Renal pelvis (tissue), 4 donors: ENCODE measurements around the gene ESPNL. TPM values are rescaled to one million over a fixed set of nuclear protein-coding genes. Genes with fewer than 3 reads are reported as not detected.
"Not testable (repeated sequence)": the region's sequence is repeated elsewhere in the genome, so short reads cannot be mapped to it uniquely, and the experiment has no call there.

ENCODE experiments used
- DNase-seq: peaks from one replicate; pipeline ENCODE4 v3.0.0-alpha.2; 2013
- polyA plus RNA-seq, 3 donors: library from polyadenylated mRNA; unstranded; fragments of 120-200 nt; gene quantifications; one replicate each; pipeline ENCODE4 v1.2.1, GENCODE V29; 2013; ENCODE audit not compliant: insufficient read length in 3 of 3

Gene ESPNL
- polyA plus RNA-seq, 3 donors, result 0.44 to 5.1 (median 3.6) TPM

- no peak for DNase-seq
Observed at GRCh38 chr2:238114851-238115660, 14.9 kb downstream of the ESPNL start.

DNA sequence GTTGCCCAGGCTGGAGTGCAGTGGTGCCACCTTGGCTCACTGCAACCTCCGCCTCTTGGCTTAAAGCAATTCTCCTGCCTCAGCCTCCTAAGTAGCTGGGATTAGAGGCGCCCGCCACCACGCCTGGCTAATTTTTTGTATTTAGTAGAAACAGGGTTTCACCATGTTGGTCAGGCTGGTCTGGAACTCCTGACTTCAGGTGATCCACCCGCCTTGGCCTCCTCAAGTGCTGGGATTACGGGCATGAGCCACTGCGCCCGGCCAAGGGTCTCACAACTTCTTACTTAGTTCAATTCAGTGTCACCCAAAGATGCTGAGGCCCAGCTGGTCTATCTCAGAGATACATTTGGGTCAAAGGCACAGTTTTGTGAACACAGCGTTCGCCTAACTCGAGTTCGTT lies 15.6 kb downstream of the ESPNL start:
- DNase-seq, result not testable (repeated sequence)

DNA sequence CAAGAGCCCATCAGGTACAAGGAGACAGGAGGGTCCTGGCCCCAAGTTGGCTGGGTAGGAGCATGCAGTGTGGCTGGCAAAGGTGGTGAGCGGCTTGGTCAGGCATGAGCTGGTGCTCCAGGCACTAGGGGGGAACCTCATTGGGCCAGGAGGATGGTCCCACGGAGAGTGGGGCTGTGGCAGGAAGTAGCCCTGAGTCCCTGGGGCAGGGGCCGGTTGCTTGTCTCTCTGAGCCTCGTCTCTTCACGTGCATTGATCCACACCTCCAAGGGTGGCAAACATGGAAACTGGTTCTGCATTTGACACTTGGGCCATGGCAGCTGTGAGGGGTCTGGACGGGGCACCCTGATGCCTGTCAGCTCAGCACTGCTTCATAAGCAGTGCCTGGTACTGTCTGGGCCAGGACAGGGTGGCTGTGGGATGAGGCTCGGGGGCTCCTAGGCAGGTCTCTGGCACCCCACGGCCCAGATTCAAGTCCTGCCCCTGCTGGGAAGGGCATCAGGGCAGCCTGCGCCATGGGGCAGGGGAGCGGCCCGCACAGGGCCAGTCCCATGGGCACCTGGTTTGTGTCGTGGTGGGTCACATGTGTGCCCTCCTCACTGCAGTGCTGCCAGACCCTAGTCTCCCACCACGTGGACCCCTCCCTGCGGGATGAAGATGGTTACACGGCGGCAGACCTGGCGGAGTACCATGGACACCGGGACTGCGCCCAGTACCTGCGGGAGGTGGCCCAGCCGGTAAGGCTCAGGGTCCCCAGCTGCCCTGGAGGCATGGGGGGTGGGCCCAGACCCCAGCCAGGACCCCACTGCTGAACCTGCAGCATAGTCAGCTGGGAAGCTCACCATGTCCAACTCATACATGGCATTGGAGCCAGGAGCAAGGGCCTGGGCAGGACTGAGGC lies 16.4 kb downstream of the ESPNL start:
- no peak for DNase-seq

DNA sequence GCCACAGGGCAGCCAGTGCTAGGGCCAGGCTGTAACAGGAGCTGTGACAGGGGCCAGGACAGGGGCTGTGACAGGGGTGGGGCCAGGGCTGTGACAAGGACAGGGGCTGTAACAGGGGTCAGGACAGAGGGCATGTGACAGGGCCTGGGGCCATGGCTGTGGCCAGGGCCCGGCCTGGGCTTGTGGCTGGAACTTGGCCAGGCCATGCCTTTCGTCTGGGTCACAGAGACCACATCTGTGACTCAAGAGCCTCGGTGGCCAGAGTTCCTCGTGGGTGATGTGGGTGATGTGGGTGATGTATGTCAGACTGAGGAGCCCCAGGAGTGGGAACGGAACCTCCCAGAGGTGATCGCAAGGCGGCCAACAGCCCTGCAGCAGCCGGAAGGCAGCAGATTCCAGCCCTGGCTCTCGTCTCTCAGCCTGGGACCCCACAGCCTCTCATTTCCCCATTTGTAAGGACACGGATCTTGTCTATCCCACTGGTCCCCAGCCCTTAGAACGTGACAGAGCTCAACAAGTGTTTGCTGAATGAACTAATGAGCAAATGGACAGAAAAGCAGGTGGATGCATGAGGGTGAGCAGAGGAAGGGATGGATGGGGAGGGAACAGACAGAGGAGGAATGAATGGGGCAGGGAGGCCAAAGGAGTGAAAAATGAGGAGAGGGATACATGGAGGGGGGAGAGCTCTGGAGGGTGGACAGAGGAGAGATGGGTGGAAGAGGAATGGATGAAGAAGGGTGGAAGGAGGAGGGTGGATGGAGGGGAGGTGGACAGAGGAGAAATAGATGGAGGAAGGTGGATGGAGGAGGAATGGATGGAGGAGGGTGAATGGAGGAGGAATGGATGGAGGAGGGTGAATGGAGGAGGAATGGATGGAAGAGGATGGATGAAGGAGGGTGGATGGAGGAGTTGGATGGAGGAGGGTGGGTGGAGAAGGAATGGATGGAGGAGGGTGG lies 17.3 kb downstream of the ESPNL start:
- no peak for DNase-seq

DNA sequence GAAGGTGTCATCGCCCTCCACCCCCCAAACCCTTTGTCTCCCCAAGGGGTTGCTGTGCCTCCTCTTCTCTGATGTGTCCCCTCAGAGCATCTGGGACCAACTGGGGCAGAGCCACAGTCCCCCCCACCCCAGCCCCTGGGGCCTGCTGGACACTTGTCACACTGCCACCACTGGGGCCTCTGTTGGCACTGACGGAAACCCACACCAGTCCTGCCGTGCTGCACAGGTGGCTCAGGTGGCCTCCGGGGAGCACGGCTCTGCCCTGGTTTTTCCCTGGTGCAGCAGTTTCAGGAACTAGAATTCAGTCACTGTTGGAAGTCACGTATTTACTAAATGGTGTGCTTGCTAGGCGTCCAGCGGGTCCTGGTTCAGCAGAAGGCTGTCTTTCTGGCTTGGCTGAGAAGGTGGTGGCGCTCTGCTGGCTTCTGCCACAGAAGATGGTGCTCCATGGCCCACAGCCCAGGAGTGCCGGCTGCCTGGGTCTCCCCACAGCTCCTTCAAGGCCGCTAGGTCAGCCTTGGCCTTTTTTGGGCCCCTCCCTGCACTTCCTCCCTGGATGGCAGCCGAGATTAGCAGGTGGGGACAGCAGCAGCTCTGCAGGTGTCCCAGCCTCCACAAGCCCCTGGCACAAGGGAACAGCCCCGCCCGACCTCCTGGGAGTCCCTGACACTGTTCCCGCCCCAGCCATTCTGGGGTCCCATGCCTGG lies 19.8 kb downstream of the ESPNL start:
- DNase-seq, result no peak

GRCh38 chr2:238120463-238121298 lies 20.5 kb downstream of the ESPNL start:
- DNase-seq, result peak; percentile 79

GRCh38 chr2:238121511-238122286 lies 21.6 kb downstream of the ESPNL start:
- DNase-seq, result no peak

DNA sequence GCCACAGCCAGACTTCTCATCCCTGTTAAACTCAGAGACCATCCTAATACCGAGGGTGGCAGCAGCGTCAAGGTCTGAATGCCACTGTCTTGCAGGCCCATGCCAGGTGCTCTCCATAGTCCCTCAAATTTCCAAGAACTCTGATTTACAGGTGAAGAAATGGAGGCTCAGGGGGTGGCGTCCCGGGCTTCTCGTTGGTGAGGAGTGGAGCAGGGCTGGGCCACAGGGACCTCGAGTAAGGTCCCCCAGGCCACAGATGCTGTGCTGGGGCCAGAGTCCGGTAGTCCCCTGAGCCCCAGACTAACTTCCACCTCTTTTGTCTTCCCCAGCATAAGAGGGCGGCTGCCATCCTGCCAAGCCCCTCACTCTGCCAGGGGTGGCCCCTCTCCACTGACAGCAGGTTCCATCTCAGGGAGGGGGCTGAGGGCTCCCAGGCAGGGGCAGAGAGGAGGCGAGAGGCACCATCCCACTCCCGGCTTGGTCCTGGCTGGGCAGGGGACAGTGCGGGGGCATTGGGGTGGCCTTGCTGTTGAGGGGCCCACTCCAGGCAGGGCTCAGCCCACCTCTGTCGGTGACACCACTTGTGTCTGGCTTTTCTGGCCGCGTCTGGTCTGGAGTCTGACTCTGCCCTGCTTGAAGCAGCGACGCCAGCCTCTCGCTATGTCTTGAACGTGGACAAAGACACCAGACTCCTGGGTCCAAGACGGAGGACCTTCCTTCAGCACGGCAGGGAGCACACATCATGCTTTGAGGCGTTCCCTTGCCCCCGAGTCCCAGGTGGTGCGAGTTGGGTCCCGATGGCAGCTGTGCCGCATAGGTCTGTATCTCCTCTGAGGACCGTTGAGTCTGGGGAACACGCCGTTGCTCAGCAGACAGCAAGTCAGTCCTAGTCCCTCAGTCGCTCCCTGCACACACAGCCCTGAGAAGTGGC lies 22.4 kb downstream of the ESPNL start:
- no peak for DNase-seq

GRCh38 chr2:238123218-238123971 lies 23.3 kb downstream of the ESPNL start:
- no peak for DNase-seq

DNA sequence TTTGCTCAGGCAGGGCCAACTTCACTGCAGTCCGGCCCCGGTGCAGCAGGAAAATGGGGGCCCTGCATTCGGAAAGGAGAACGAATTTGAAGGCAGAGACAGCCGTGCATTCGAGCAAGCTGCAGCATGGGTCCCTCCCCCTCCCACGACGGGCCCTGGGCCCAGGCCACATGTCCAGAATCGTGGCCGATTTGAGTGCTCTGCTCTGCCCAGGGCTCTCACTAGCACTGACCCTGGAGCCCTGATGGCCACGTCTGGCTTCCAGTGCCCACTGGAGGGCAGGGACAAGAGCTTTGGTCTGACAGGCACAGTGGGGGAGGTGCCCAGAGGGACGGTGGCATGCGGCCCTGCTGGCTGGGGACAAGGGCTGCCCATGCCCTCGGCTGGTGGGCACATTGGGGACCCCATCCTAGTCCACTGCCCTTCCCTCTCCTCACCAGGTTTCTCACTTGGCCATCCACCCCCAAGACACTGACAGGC lies 23.9 kb downstream of the ESPNL start:
- no peak for DNase-seq

DNA sequence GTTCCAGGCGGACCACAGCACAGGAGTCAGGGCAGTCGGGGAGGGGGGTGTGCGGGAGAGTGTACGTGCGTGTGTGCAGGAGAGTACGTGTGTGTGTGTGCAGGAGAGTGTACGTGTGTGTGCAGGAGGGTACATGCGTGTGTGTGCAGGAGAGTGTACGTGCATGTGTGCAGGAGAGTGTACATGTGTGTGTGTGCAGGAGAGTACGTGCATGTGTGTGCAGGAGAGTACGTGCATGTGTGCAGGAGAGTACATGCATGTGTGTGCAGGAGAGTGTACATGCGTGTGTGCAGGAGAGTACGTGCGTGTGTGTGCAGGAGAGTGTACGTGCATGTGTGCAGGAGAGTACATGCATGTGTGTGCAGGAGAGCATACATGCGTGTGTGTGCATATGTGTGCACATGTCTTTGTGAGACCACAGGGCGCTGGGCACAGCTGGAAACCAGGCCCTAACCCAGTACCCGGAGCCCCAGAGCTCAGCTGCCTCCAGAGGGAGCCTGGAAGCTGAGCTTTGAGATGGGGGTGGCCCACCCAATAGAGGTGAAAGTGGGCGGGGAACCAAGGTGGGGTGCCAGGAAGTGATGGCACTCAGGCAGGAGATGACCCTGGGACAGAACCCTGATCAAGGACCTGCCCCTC lies 24.5 kb downstream of the ESPNL start:
- no peak for DNase-seq

- DNase-seq, result no peak
Observed at GRCh38 chr2:238125127-238125885, 25.2 kb downstream of the ESPNL start.

DNA sequence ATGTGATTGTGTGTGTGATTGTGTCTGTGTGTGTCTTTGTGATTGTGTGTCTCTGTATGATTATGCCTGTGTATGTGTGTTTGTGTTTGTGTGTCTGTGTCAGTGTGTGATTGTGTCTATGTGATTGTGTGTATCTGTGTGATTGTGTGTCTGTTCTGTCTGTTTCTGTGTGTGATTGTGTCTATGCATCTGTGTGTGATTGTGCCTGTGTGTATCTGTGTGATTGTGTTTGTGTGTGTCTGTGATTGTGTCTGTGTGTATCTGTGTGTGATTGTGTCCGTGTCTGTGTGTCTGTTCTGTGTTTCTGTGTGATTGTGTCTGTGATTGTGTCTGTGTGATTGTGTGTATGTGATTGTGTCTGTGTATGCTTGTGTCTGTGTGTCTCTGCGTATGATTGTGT lies 26.2 kb downstream of the ESPNL start:
- no peak for DNase-seq

GRCh38 chr2:238126775-238127164 lies 26.6 kb downstream of the ESPNL start:
- no peak for DNase-seq

GRCh38 chr2:238127165-238128060 lies 27.3 kb downstream of the ESPNL start:
- no peak for DNase-seq
